GM10266 (cell line): ENCODE measurements around the gene LCLAT1.
A peak's percentile ranks its signal among the peaks of the same experiment; 100 is the strongest.

ENCODE experiments used
- DNase-seq: peaks from one replicate; pipeline ENCODE4 v3.0.0; 2012; ENCODE audit errors: extremely low spot score
- CTCF ChIP-seq: IDR thresholded peaks from 2 replicates; pipeline ENCODE4 v1.5.1; 2012; ENCODE audit warnings: mild to moderate bottlenecking, low read depth; ENCODE audit not compliant: control insufficient read depth, insufficient read depth; ENCODE audit errors: missing control alignments

LCLAT1 gene

GRCh38 chr2:30447149-30448045 lies at the start of gene LCLAT1:
LCLAT1 (plus strand) TSS chr2:30447246; CDS start chr2:30525591, 78,345 bp downstream.
- TF ChIP-seq CTCF: no peak
- DNase-seq: peak; percentile 86

GRCh38 chr2:30398084-30398873 lies 48.8 kb upstream of the LCLAT1 start:
- DNase-seq: no peak
- TF ChIP-seq CTCF: no peak

- TF ChIP-seq CTCF: no peak
- no peak for DNase-seq
Measured at GRCh38 chr2:30400151-30400954, 46.7 kb upstream of the LCLAT1 start.

GRCh38 chr2:30402441-30403182 lies 44.4 kb upstream of the LCLAT1 start:
- no peak for DNase-seq
- TF ChIP-seq CTCF: no peak

GRCh38 chr2:30403592-30404312 lies 43.3 kb upstream of the LCLAT1 start:
- TF ChIP-seq CTCF: no peak
- DNase-seq: no peak
